ENCODE data around the gene CBLC. TPM values are rescaled to one million over a fixed set of nuclear protein-coding genes. Genes with fewer than 3 reads are reported as not detected.

CBLC gene
- polyA plus RNA-seq, 1 donor (not counting 4 experiments of a cell fraction or from before 2014, with no cell fraction given), result 27.8 TPM

DNA sequence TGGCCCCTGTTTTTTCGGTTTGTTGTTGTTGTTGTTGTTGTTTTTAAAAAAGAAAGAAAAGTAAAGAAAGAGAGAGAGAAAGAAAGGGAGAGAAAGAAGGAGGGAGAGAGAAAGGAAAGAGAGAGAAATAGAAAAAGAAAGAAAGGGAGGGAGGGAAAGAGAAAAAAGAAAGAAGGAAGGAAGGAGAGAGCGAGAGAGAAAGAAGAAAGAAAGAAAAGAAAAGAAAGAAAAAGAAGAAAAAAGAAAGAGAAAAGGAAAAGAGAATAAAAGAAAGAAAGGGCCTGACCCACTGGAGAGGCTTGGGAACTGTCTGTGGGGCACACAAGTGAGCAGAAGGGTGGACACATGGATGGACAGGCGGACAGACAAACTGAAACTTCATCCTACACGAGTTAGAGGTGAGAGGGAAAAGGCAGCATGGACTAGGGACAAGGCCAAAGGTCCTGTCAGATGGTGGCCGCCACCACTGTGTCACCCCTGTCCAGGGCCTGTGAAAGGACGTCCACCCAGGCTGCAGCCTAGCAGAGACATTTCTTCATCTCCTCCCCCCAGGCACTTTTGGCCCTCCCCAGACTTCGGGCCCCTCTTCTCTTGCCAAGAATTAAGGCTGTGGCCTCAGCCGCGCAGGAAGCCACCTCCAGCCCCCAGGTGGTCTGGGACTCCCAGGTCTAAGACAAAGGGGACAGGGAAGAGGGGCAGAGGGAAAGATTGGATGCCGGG lies 22.1 kb downstream of the CBLC start:
- DNase-seq (ENCODE audit: low read depth, low spot score), result no peak
- Histone ChIP-seq H2AFZ (ENCODE audit: control insufficient read depth, low read length) (no peak overlapping the region), H3K4me2 (ENCODE audit: control insufficient read depth, extremely low read depth, insufficient read depth, low read depth, low read length) (no peak overlapping the region), H4K20me1 (ENCODE audit: control insufficient read depth, extremely low read depth, insufficient read depth, low read length) (peaks cover 6% of the 10 kb centered on the region), H3K4me1 (ENCODE audit: control insufficient read depth, extremely low read depth, insufficient read depth, low read length) (no peaks in the 10 kb centered on the region), H3K36me3 (ENCODE audit: control insufficient read depth in 2 of 2, extremely low read depth in 1 of 2, insufficient read depth in 2 of 2, low read length in 2 of 2) (peaks cover 38 to 45% of the 10 kb centered on the region in 2 experiments), H3K9ac (ENCODE audit: control insufficient read depth, extremely low read depth, insufficient read depth, low read length) (no peak overlapping the region), H3K9me3 (ENCODE audit: control insufficient read depth, low read depth, low read length) (no peaks in the 10 kb centered on the region), H3K4me3 (ENCODE audit: control insufficient read depth in 2 of 3, extremely low read depth in 1 of 3, insufficient read depth in 2 of 3, low read depth in 1 of 3, low read length in 3 of 3) (no peak overlapping the region), H3K79me2 (ENCODE audit: control insufficient read depth, insufficient read depth, low read length) (no peaks in the 10 kb centered on the region), H3K27me3 (ENCODE audit: control insufficient read depth, extremely low read depth, insufficient read depth, low read length) (no peaks in the 10 kb centered on the region), H3K27ac (ENCODE audit: control insufficient read depth, insufficient read depth, low read length) (no peak overlapping the region), H3K9me1 (ENCODE audit: control insufficient read depth, extremely low read depth, insufficient read depth, low read length) (no peaks in the 10 kb centered on the region)
- TF ChIP-seq EZH2 (IDR thresholded peaks at IDR 0.05; ENCODE audit: low read length), result no peak
- TF ChIP-seq, protein P1, sequence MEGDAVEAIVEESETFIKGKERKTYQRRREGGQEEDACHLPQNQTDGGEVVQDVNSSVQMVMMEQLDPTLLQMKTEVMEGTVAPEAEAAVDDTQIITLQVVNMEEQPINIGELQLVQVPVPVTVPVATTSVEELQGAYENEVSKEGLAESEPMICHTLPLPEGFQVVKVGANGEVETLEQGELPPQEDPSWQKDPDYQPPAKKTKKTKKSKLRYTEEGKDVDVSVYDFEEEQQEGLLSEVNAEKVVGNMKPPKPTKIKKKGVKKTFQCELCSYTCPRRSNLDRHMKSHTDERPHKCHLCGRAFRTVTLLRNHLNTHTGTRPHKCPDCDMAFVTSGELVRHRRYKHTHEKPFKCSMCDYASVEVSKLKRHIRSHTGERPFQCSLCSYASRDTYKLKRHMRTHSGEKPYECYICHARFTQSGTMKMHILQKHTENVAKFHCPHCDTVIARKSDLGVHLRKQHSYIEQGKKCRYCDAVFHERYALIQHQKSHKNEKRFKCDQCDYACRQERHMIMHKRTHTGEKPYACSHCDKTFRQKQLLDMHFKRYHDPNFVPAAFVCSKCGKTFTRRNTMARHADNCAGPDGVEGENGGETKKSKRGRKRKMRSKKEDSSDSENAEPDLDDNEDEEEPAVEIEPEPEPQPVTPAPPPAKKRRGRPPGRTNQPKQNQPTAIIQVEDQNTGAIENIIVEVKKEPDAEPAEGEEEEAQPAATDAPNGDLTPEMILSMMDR (optimal IDR thresholded peaks at IDR 0.05 in 1 of 3, IDR thresholded peaks at IDR 0.05 in 1 of 3, conservative IDR thresholded peaks at IDR 0.05 in 1 of 3; ENCODE audit: extremely low read depth in 1 of 3, insufficient read depth in 2 of 3, low read length in 3 of 3), result no peak
- FAIRE-seq, result no peak
- dilution Hi-C loops (cut with MboI; ENCODE audit: extremely low pct_ligation_motif_present, low sequenced_read_pairs), result no loop called here

DNA sequence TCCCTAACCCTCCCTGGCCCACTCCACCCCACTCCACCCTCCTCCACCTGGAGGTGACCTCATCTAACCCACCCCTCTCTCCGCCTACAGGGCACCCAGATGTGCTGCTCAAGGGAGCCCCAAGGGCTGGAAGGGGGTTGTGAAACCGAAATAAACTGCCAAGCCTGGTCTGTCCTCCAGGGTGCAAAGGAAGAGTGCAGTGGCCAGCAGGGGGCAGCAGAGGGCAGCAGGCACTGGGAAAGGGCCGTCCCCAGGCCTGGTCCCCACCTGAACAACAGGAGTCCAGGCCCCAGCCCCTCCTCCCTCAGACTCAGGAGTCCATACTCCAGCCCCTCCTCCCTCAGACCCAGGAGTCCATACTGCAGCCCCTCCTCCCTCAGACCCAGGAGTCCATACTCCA lies 22.8 kb downstream of the CBLC start:
- no peak overlapping the region for H3K27ac ChIP-seq (ENCODE audit: control insufficient read depth, insufficient read depth, low read length)
- no peak overlapping the region for H3K9ac ChIP-seq (ENCODE audit: control insufficient read depth, extremely low read depth, insufficient read depth, low read length)
- no peaks in the 10 kb centered on the region for H3K9me1 ChIP-seq (ENCODE audit: control insufficient read depth, extremely low read depth, insufficient read depth, low read length)
- DNase-seq (ENCODE audit: low read depth, low spot score) (no peak), FAIRE-seq (no peak)
- peaks cover 36 to 41% of the 10 kb centered on the region in 2 experiments for H3K36me3 ChIP-seq (ENCODE audit: control insufficient read depth in 2 of 2, extremely low read depth in 1 of 2, insufficient read depth in 2 of 2, low read length in 2 of 2)
- H3K4me1 ChIP-seq (ENCODE audit: control insufficient read depth, extremely low read depth, insufficient read depth, low read length), result no peaks in the 10 kb centered on the region
- no peaks in the 10 kb centered on the region for H3K9me3 ChIP-seq (ENCODE audit: control insufficient read depth, low read depth, low read length)
- dilution Hi-C loops (cut with MboI; ENCODE audit: extremely low pct_ligation_motif_present, low sequenced_read_pairs), result no loop called here
- no peak overlapping the region for H2AFZ ChIP-seq (ENCODE audit: control insufficient read depth, low read length)
- no peak for TF ChIP-seq EZH2 (IDR thresholded peaks at IDR 0.05; ENCODE audit: low read length)
- TF ChIP-seq, protein P1 (optimal IDR thresholded peaks at IDR 0.05 in 1 of 3, IDR thresholded peaks at IDR 0.05 in 1 of 3, conservative IDR thresholded peaks at IDR 0.05 in 1 of 3; ENCODE audit: extremely low read depth in 1 of 3, insufficient read depth in 2 of 3, low read length in 3 of 3), result peak; percentile 92 to 99 (median 93)
- no peaks in the 10 kb centered on the region for H3K27me3 ChIP-seq (ENCODE audit: control insufficient read depth, extremely low read depth, insufficient read depth, low read length)
- peaks cover 6% of the 10 kb centered on the region for H4K20me1 ChIP-seq (ENCODE audit: control insufficient read depth, extremely low read depth, insufficient read depth, low read length)
- no peak overlapping the region for H3K4me2 ChIP-seq (ENCODE audit: control insufficient read depth, extremely low read depth, insufficient read depth, low read depth, low read length)
- no peaks in the 10 kb centered on the region for H3K79me2 ChIP-seq (ENCODE audit: control insufficient read depth, insufficient read depth, low read length)
- H3K4me3 ChIP-seq (ENCODE audit: control insufficient read depth in 2 of 3, extremely low read depth in 1 of 3, insufficient read depth in 2 of 3, low read depth in 1 of 3, low read length in 3 of 3), result no peak overlapping the region

All from keratinocyte (primary cell).